Adrenal gland (tissue), 12 donors: ENCODE measurements around the gene ATCAY. TPM values are rescaled to one million over a fixed set of nuclear protein-coding genes. Genes with fewer than 3 reads are reported as not detected.

ENCODE experiments used
- DNase-seq, 7 donors: peaks; one replicate each; pipeline ENCODE4 v3.0.0-alpha.2; 2019 to 2020
- H3K27ac ChIP-seq, 5 donors: fragments of 200-600 bp; sonication (generic) in 4 of 5; 1 replicate in 3 of 5; 2 replicates in 2 of 5; pipeline versions ENCODE4 v1.5.1 to v1.8.0; 2016 to 2020; ENCODE audit warnings: mild to moderate bottlenecking in 1 of 5
- H3K27me3 ChIP-seq: fragments of 200-600 bp; 2 replicates; pipeline ENCODE4 v1.8.0; 2021
- H3K36me3 ChIP-seq, 2 donors: fragments of 200-600 bp; replicated peaks in 1 of 2; 1 replicate in 1 of 2; 2 replicates in 1 of 2; pipeline versions ENCODE4 v1.5.1 to v1.8.0; 2018 to 2022
- H3K4me1 ChIP-seq, 2 donors: fragments of 200-600 bp; replicated peaks in 1 of 2; 1 replicate in 1 of 2; 2 replicates in 1 of 2; pipeline versions ENCODE4 v1.5.1 to v1.8.0; 2018 to 2021
- H3K4me3 ChIP-seq, 4 donors: fragments of 200-600 bp; sonication (generic) in 3 of 4; one replicate each; pipeline ENCODE4 v1.5.1; 2016 to 2018
- H3K9me3 ChIP-seq, 3 donors: fragments of 200-600 bp; sonication (generic) in 1 of 3; replicated peaks in 1 of 3; 1 replicate in 2 of 3; 2 replicates in 1 of 3; pipeline versions ENCODE4 v1.5.1 to v1.8.0; 2016 to 2021
- CTCF ChIP-seq, 6 experiments: fragments of 450-650 bp in 4 of 6; fragments of 200-600 bp in 2 of 6; sonication (generic) in 1 of 6; IDR thresholded peaks; 1 replicate in 5 of 6; 2 replicates in 1 of 6; pipeline versions ENCODE4 v1.5.1 to v1.8.0; 2016 to 2021; ENCODE audit warnings: antibody characterized with exemption in 6 of 6, mild to moderate bottlenecking in 2 of 6, moderate library complexity in 1 of 6
- POLR2A ChIP-seq, 2 donors: fragments of 450-650 bp; IDR thresholded peaks; one replicate each; pipeline ENCODE4 v1.6.1; 2017; ENCODE audit warnings: antibody characterized with exemption in 2 of 2, mild to moderate bottlenecking in 2 of 2, moderate library complexity in 1 of 2
- WGBS, 4 donors: extraction: QIAGEN DNeasy Blood & Tissue Kit in 2 of 4; methylation state at CpG; one replicate each; pipeline versions ENCODE4 v1.1.5 to v1.1.7; 2013 to 2017; 5-methylcytosine and 5-hydroxymethylcytosine counted together
- intact Hi-C, 2 donors: fragments of 100-400 bp; cut with DNase I; formaldehyde crosslinking; loops; one replicate each; pipeline versions ENCODE4 v1.14.1 to v1.15.0; 2022 to 2023
- polyA plus RNA-seq, 3 donors: library from polyadenylated mRNA; stranded (reverse); fragments of 200-250 nt in 2 of 3; fragments of 350-450 nt in 1 of 3; fragmentation: Illumina TruSeq in 1 of 3; extraction: RNeasy Lipid Tissue Mini Kit (QIAGEN cat#74804) in 1 of 3; gene quantifications; one replicate each; pipeline ENCODE4 v1.2.3, GENCODE V29; 2013 to 2014
- total RNA-seq, 9 donors: library from RNA; depleted of rRNA in 4 of 9; stranded (reverse); fragments of >200 nt in 4 of 9; fragments of 120-200 nt in 1 of 9; fragmentation: NEBNext Ultra II Directional in 1 of 9; extraction: Animal tissue kit (Norgen Biotek cat#: 25700) in 1 of 9; gene quantifications; one replicate each; pipeline versions ENCODE4 v1.1.0 to v1.2.4, GENCODE V29; 2013 to 2023
- donor health status: healthy with polysubstance abuse.
- donor health status: Bipolar disorder and iron deficiency.
- donor health status: DM: yes; HTN: yes; CAD: no.
- donor health status: DM: no; HTN: no; CAD: no.
- donor health status: DM: no; HTN: no; CAD: no.
- donor health status: DM: yes; HTN: yes; CAD: no.

ATCAY gene
- total and polyA plus RNA-seq, 12 donors = 0.72 to 9.3 (median 5.9) TPM; not detected in 4

GRCh38 chr19:3852614-3853254, 27.8 kb upstream of the ATCAY start:
- intact Hi-C loops = no loop called here
- WGBS, 4 donors = 81 to 85% (median 82%) methylated on average over 3 to 4 of the region's 4 CpGs

GRCh38 chr19:3855320-3855719, 25.2 kb upstream of the ATCAY start:
- H3K27ac ChIP-seq = no peak overlapping the region
- H3K4me1 ChIP-seq = no peaks in the 10 kb centered on the region
- no peaks in the 10 kb centered on the region for H3K36me3 ChIP-seq
- no peaks in the 10 kb centered on the region for H3K27me3 ChIP-seq
- intact Hi-C loops = no loop called here
- DNase-seq = no peak
- no peak for TF ChIP-seq POLR2A (IDR thresholded peaks at IDR 0.05)
- no peak for TF ChIP-seq CTCF (IDR thresholded peaks at IDR 0.05)
- peaks cover 0 to 9% (median 0%) of the 10 kb centered on the region in 3 donors for H3K9me3 ChIP-seq
- WGBS, 4 donors = 91 to 95% (median 94%) methylated on average over 19 of the region's 19 CpGs
- H3K4me3 ChIP-seq = no peak overlapping the region

More at GRCh38 chr19:3852614-3853254, 27.8 kb upstream of the ATCAY start:
- Histone ChIP-seq H3K36me3 (no peaks in the 10 kb centered on the region), H3K9me3 (peaks cover 0 to 9% (median 0%) of the 10 kb centered on the region in 3 donors), H3K4me3 (no peak overlapping the region), H3K4me1 (no peaks in the 10 kb centered on the region), H3K27ac (no peak overlapping the region), H3K27me3 (no peaks in the 10 kb centered on the region)
- TF ChIP-seq CTCF (IDR thresholded peaks at IDR 0.05) = no peak
- DNase-seq = peak in 1 of 7 donors; percentile 15

GRCh38 chr19:3857449-3858003, 23.0 kb upstream of the ATCAY start:
- TF ChIP-seq POLR2A (IDR thresholded peaks at IDR 0.05) = no peak
- TF ChIP-seq CTCF (IDR thresholded peaks at IDR 0.05) = no peak
- intact Hi-C loops = no loop called here
- Histone ChIP-seq H3K9me3 (no peaks in the 10 kb centered on the region), H3K4me3 (no peak overlapping the region), H3K27me3 (no peaks in the 10 kb centered on the region), H3K27ac (no peak overlapping the region), H3K36me3 (no peaks in the 10 kb centered on the region), H3K4me1 (no peaks in the 10 kb centered on the region)
- WGBS, 4 donors = 77 to 84% (median 79%) methylated on average over 10 to 12 of the region's 12 CpGs
- DNase-seq = peak in 1 of 7 donors; percentile 82

GRCh38 chr19:3860499-3860898, 20.0 kb upstream of the ATCAY start:
- no peak overlapping the region for H3K4me3 ChIP-seq
- no peak overlapping the region for H3K27ac ChIP-seq
- WGBS, 4 donors = 79 to 90% (median 85%) methylated on average over 14 to 17 of the region's 17 CpGs
- no peaks in the 10 kb centered on the region for H3K36me3 ChIP-seq
- TF ChIP-seq CTCF (IDR thresholded peaks at IDR 0.05) (no peak), POLR2A (IDR thresholded peaks at IDR 0.05) (no peak)
- DNase-seq = no peak
- no peaks in the 10 kb centered on the region for H3K4me1 ChIP-seq
- H3K27me3 ChIP-seq = no peaks in the 10 kb centered on the region
- H3K9me3 ChIP-seq = no peaks in the 10 kb centered on the region
- intact Hi-C loops = no loop called here
